GM20000 (cell line): ENCODE data around the gene CCR3.

Experiments used
- DNase-seq: peaks from one replicate; pipeline ENCODE4 v3.0.0; 2012; ENCODE audit warnings: low spot score
- TF ChIP-seq, protein P1 (sequence below): IDR thresholded peaks from 2 replicates; pipeline ENCODE4 v1.5.1; 2012; ENCODE audit warnings: mild to moderate bottlenecking, control low read depth; ENCODE audit errors: extremely low read depth, missing control alignments

Gene CCR3

DNA sequence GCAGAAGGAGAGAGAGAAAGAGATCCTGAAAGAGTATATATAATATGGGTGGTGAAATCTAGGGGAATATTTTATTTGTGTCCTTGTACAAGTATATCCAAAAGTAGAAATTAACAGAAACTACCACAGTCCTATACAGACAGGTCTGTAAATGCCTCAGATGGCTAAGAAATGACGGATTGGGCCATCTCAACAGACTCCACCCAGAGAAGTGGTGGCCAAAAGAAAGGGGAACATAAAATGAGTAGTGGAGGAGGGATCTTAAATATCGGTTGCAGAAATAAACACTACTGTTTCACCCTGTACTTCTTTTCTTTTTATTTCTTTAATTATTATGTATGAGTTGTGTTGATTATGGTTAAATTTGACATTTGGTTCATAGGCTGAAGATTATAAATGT is 47.7 kb downstream of the CCR3 start:
- no peak for DNase-seq
- TF ChIP-seq, protein P1, sequence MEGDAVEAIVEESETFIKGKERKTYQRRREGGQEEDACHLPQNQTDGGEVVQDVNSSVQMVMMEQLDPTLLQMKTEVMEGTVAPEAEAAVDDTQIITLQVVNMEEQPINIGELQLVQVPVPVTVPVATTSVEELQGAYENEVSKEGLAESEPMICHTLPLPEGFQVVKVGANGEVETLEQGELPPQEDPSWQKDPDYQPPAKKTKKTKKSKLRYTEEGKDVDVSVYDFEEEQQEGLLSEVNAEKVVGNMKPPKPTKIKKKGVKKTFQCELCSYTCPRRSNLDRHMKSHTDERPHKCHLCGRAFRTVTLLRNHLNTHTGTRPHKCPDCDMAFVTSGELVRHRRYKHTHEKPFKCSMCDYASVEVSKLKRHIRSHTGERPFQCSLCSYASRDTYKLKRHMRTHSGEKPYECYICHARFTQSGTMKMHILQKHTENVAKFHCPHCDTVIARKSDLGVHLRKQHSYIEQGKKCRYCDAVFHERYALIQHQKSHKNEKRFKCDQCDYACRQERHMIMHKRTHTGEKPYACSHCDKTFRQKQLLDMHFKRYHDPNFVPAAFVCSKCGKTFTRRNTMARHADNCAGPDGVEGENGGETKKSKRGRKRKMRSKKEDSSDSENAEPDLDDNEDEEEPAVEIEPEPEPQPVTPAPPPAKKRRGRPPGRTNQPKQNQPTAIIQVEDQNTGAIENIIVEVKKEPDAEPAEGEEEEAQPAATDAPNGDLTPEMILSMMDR: no peak

DNA sequence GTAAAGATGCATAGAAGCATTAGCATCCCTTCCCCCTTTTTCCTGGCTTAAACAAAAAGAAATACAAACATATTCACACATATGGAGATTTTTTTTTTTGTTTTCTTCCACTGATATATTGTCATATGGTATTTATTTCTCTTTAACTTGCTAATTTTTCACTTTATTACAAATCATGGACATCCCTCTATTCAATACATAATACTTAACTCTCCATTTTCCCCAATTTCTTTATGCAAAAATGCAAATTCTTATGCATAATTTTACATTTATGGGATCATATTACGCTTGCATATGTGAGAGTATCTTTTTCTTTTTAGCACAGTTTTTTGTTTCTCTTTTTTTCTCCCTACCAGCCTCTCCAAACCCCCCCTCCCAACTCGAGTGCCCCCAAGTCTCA is 48.8 kb downstream of the CCR3 start:
- DNase-seq: no peak
- TF ChIP-seq, protein P1: no peak

DNA sequence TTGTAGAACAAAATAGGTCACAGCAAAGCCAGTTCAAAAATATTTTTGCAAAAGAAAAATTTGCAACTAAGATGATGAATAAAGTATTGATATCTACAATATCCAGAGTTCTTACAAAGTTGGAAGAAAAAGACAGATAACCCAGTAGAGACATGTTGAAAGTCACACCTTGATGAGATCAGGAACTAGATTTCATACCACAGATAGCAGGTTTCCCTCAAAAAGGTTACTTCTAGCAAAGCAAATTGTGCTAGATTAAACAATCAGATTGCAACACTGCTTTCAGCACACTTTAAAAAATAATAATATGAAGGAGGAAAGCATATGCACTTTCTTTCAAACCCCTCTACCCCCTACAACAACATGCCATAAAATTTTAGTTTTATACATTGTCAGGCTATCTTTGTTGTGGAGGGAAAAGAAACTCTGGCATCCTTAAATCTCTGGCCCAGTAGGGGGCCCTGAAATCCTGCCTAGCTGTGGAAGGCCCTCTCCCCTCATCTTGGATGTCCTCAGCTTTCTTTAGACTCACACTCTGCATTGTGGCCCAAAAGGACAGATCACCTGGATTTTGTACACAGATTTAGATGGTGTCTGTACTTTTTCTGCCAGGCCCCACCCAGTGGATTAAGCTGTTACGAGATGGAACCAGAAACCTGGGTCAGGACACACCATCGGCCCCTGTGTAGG is 50.9 kb downstream of the CCR3 start:
- no peak for DNase-seq
- TF ChIP-seq, protein P1: no peak

- TF ChIP-seq, protein P1: no peak
Measured at GRCh38 chr3:46293991-46294833, 52.0 kb downstream of the CCR3 start.

DNA sequence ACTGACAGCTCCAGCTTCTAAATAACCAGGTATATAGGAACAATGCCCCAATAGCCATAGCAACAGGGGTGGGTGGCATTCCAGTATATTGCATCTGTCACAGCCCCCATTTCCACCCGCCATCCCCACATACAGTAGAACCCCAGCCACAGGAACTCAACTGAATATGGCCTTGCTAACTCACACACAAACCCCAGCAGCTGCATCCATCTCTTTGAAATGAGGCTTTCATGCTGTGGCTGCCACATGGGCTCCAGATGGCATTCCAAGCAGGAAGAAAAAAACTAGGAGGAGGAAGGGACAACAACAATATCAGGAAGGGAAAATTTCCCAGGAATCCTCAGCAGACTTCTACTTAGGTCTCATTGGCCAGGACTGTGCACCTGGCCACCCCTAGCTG is 54.6 kb downstream of the CCR3 start:
- TF ChIP-seq, protein P1: no peak
- no peak for DNase-seq

More at GRCh38 chr3:46293991-46294833, 52.0 kb downstream of the CCR3 start:
- no peak for DNase-seq

GRCh38 chr3:46297658-46298423 is 55.6 kb downstream of the CCR3 start:
- TF ChIP-seq, protein P1: no peak
- DNase-seq: no peak
